Panc1 (cell line): ENCODE measurements around the gene HP. TPM values are rescaled to one million over a fixed set of nuclear protein-coding genes. Genes with fewer than 3 reads are reported as not detected.

Source experiments
- ATAC-seq: fragments of 200-7000 bp; cut with Tn5 transposase; 2 replicates; pipeline ENCODE4 v1.9.1; 2020; ENCODE audit warnings: mild to moderate bottlenecking, moderate library complexity
- BruUV-seq: library from RNA; stranded (reverse); fragments of 400-500 nt; replicated peaks from 2 replicates; lab custom pipeline; 2021; lab: Mats Ljungman, UMichigan
- CTCF ChIA-PET: fragments of 300-600 bp; sonication (Branson Sonifier 250); formaldehyde crosslinking; loops from one replicate; lab custom pipeline; 2022; ENCODE audit warnings: antibody characterized with exemption; lab: Charles Lee
- POLR2A ChIA-PET: fragments of 300-600 bp; sonication (Branson Sonifier 250); formaldehyde crosslinking; loops from one replicate; lab custom pipeline; 2022; ENCODE audit warnings: antibody characterized with exemption; lab: Charles Lee
- DNase-seq: peaks from one replicate; pipeline ENCODE4 v3.0.0-alpha.2; 2010; ENCODE audit warnings: low read depth, low spot score
- H3K27ac ChIP-seq: 2 replicates; pipeline ENCODE4 v1.5.1; 2011; ENCODE audit warnings: mild to moderate bottlenecking, low read length, inconsistent platforms
- H3K27me3 ChIP-seq: fragments of 200-500 bp; sonication (Bioruptor generic); 2 replicates; pipeline ENCODE4 v1.6.0; 2014; ENCODE audit warnings: low read length, inconsistent platforms; ENCODE audit not compliant: control insufficient read depth, insufficient read depth
- H3K36me3 ChIP-seq: fragments of 200-500 bp; sonication (Bioruptor generic); 2 replicates; pipeline ENCODE4 v1.5.1; 2014; ENCODE audit warnings: inconsistent platforms, mild to moderate bottlenecking, low read length, moderate library complexity; ENCODE audit not compliant: control insufficient read depth, insufficient read depth
- H3K4me1 ChIP-seq: 2 replicates; pipeline ENCODE4 v1.5.1; 2011; ENCODE audit warnings: inconsistent platforms, mild to moderate bottlenecking, low read length, moderate library complexity; ENCODE audit not compliant: control insufficient read depth, insufficient read depth
- H3K4me3 ChIP-seq, 2 experiments: 2 replicates each; pipeline ENCODE4 v1.5.1; 2011 to 2012; ENCODE audit warnings: low read depth in 2 of 2, low read length in 2 of 2, mild to moderate bottlenecking in 2 of 2, inconsistent platforms in 1 of 2, moderate library complexity in 1 of 2
- H3K9me3 ChIP-seq: fragments of 200-500 bp; sonication (Bioruptor generic); 2 replicates; pipeline ENCODE4 v1.5.1; 2014; ENCODE audit warnings: low read depth, mild to moderate bottlenecking, inconsistent platforms, low read length, moderate library complexity; ENCODE audit not compliant: control insufficient read depth, insufficient read depth
- POLR2AphosphoS5 ChIP-seq: IDR thresholded peaks from 2 replicates; pipeline ENCODE4 v1.6.1; 2012; ENCODE audit warnings: mild to moderate bottlenecking, low read depth, low read length, moderate library complexity
- SIN3A ChIP-seq: IDR thresholded peaks from 2 replicates; pipeline ENCODE4 v1.6.1; 2012; ENCODE audit warnings: low read depth, mild to moderate bottlenecking, low read length, moderate library complexity, borderline replicate concordance; ENCODE audit not compliant: insufficient read depth
- TCF7L2 ChIP-seq: IDR thresholded peaks from 2 replicates; pipeline ENCODE4 v1.6.1; 2011; ENCODE audit warnings: mild to moderate bottlenecking, low read depth, low read length, inconsistent platforms
- in situ Hi-C: cut with HindIII; loops from 2 replicates; pipeline ENCODE4 v1.10.0; 2016; ENCODE audit warnings: low sequenced_read_pairs, low pct_unique_long_range_greater_than_20kb
- intact Hi-C: fragments of 100-400 bp; cut with micrococcal nuclease; formaldehyde crosslinking; loops from one replicate; pipeline ENCODE4 v1.10.0; 2022; ENCODE audit not compliant: unreplicated experiment
- total RNA-seq: library from RNA; stranded (reverse); gene quantifications from one replicate; pipeline ENCODE4 v1.2.1, GENCODE V29; 2021; ENCODE audit not compliant: unreplicated experiment
- TF ChIP-seq, protein P1 (sequence below), 2 experiments: IDR thresholded peaks; 2 replicates each; pipeline ENCODE4 v1.6.1; 2011 to 2012; ENCODE audit warnings: low read depth in 2 of 2, control low read depth in 1 of 2, low read length in 1 of 2, mild to moderate bottlenecking in 1 of 2, moderate library complexity in 1 of 2; ENCODE audit not compliant: insufficient read depth in 1 of 2
- TF ChIP-seq, protein P2 (sequence below): fragments of 450-650 bp; IDR thresholded peaks from 2 replicates; pipeline ENCODE4 v1.5.1; 2017; ENCODE audit warnings: mild to moderate bottlenecking

Gene HP
- total RNA-seq, 1 experiment from 2014 or later = 7.0 TPM

DNA sequence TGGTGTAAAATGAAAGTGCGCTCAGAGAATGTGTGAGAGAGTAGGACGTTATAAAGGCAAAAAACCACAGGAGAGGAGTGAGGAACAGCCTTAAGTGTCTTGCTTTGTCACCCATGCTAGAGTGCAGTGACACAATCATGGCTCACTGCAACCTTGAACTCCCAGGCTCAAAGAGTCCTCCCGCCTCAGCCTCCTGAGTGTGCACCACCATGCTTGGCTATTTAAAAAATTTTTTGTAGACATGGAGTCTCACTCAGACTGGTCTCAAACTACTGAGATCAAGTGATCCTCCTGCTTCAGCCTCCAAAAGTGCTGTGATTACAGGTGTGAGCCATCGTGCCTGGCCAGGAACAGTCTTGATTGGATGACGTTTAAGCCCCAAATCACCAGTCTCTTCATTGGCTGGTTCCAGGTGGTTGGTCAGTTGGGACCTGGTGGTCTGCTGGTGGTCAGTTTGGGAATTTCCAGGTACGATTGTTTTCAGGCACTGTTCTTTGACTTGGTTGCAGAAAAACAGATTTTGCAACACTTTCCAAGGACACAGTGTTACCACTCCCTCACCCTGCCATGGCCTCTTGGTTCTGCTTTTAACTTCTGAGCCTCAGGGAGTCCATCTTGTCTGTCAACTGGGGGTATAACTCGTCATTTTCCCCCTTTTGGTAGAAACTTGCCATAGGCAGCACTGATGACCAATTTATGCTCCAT is 24.6 kb upstream of the HP start:
- Histone ChIP-seq H3K4me3 (no peak overlapping the region), H3K9me3 (no peaks in the 10 kb centered on the region), H3K4me1 (no peaks in the 10 kb centered on the region), H3K27me3 (no peaks in the 10 kb centered on the region), H3K36me3 (no peaks in the 10 kb centered on the region), H3K27ac (no peak overlapping the region)
- CTCF ChIA-PET = no interaction called here
- no peak for TF ChIP-seq TCF7L2
- TF ChIP-seq, protein P1, sequence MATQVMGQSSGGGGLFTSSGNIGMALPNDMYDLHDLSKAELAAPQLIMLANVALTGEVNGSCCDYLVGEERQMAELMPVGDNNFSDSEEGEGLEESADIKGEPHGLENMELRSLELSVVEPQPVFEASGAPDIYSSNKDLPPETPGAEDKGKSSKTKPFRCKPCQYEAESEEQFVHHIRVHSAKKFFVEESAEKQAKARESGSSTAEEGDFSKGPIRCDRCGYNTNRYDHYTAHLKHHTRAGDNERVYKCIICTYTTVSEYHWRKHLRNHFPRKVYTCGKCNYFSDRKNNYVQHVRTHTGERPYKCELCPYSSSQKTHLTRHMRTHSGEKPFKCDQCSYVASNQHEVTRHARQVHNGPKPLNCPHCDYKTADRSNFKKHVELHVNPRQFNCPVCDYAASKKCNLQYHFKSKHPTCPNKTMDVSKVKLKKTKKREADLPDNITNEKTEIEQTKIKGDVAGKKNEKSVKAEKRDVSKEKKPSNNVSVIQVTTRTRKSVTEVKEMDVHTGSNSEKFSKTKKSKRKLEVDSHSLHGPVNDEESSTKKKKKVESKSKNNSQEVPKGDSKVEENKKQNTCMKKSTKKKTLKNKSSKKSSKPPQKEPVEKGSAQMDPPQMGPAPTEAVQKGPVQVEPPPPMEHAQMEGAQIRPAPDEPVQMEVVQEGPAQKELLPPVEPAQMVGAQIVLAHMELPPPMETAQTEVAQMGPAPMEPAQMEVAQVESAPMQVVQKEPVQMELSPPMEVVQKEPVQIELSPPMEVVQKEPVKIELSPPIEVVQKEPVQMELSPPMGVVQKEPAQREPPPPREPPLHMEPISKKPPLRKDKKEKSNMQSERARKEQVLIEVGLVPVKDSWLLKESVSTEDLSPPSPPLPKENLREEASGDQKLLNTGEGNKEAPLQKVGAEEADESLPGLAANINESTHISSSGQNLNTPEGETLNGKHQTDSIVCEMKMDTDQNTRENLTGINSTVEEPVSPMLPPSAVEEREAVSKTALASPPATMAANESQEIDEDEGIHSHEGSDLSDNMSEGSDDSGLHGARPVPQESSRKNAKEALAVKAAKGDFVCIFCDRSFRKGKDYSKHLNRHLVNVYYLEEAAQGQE (IDR thresholded peaks at IDR 0.05; ENCODE audit: insufficient read depth in 1 of 2, low read depth in 2 of 2, low read length in 1 of 2) = no peak
- TF ChIP-seq, protein P2, sequence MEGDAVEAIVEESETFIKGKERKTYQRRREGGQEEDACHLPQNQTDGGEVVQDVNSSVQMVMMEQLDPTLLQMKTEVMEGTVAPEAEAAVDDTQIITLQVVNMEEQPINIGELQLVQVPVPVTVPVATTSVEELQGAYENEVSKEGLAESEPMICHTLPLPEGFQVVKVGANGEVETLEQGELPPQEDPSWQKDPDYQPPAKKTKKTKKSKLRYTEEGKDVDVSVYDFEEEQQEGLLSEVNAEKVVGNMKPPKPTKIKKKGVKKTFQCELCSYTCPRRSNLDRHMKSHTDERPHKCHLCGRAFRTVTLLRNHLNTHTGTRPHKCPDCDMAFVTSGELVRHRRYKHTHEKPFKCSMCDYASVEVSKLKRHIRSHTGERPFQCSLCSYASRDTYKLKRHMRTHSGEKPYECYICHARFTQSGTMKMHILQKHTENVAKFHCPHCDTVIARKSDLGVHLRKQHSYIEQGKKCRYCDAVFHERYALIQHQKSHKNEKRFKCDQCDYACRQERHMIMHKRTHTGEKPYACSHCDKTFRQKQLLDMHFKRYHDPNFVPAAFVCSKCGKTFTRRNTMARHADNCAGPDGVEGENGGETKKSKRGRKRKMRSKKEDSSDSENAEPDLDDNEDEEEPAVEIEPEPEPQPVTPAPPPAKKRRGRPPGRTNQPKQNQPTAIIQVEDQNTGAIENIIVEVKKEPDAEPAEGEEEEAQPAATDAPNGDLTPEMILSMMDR = no peak
- TF ChIP-seq POLR2AphosphoS5 = no peak
- POLR2A ChIA-PET = no interaction called here
- in situ Hi-C loops = no loop called here
- intact Hi-C loops = no loop called here
- DNase-seq = no peak
- no TSS peak for BruUV-seq
- ATAC-seq = no peak

DNA sequence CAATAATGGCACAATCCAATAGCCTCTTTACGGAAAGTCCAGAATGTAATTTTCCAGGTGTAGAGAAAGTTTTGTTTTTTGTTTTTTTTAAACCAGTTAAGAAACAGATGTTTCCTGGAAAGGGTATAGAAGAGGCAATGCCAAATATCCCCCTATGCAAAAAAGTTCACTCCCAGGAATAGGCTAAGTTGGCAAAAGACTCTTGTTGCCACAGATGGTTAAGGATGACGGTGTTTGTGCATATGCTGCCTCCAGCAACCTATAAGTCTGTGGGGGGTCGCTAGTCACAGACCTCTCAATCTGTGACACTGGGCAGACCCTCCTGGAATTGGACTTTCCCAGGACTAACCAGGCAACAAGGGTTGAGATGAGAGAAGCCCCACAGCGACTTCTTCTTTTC is 20.9 kb upstream of the HP start:
- ATAC-seq = no peak
- Histone ChIP-seq H3K27me3 (no peaks in the 10 kb centered on the region), H3K36me3 (no peaks in the 10 kb centered on the region), H3K4me3 (no peak overlapping the region), H3K27ac (no peak overlapping the region), H3K9me3 (no peaks in the 10 kb centered on the region), H3K4me1 (no peaks in the 10 kb centered on the region)
- POLR2A ChIA-PET = no interaction called here
- in situ Hi-C loops (no loop called here), intact Hi-C loops (no loop called here)
- DNase-seq = no peak
- TF ChIP-seq, protein P1 (IDR thresholded peaks at IDR 0.05; ENCODE audit: insufficient read depth in 1 of 2, low read depth in 2 of 2, low read length in 1 of 2) = no peak
- TF ChIP-seq TCF7L2 = no peak
- TF ChIP-seq, protein P2 = no peak
- TF ChIP-seq POLR2AphosphoS5 = no peak
- TF ChIP-seq SIN3A = no peak
- BruUV-seq = no TSS peak
- CTCF ChIA-PET = no interaction called here
